Measurements from ENCODE around the gene VRK1.

VRK1 gene

DNA sequence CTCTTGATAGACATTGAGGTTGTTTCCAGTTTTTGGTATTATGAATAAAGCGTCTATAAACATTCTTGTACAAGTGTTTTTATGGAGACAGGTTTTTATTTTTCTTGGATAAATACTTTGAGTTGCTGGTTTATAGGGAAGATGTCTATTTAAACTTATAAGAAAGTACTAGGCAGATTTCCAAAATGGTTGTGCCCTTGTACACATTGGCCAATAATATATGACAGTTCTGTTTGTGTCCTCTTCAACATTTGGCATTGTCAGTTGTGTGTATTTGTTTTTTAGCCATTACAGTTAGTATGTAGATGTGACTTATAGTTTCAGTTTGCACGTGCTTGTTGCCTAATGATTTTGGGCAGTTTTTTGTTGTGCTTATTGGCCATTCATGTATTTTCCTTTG is 42.1 kb downstream of the VRK1 start:
- no peak overlapping the region for H3K27ac ChIP-seq
- TF ChIP-seq, protein P1, sequence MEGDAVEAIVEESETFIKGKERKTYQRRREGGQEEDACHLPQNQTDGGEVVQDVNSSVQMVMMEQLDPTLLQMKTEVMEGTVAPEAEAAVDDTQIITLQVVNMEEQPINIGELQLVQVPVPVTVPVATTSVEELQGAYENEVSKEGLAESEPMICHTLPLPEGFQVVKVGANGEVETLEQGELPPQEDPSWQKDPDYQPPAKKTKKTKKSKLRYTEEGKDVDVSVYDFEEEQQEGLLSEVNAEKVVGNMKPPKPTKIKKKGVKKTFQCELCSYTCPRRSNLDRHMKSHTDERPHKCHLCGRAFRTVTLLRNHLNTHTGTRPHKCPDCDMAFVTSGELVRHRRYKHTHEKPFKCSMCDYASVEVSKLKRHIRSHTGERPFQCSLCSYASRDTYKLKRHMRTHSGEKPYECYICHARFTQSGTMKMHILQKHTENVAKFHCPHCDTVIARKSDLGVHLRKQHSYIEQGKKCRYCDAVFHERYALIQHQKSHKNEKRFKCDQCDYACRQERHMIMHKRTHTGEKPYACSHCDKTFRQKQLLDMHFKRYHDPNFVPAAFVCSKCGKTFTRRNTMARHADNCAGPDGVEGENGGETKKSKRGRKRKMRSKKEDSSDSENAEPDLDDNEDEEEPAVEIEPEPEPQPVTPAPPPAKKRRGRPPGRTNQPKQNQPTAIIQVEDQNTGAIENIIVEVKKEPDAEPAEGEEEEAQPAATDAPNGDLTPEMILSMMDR (conservative IDR thresholded peaks at IDR 0.05): no peak

DNA sequence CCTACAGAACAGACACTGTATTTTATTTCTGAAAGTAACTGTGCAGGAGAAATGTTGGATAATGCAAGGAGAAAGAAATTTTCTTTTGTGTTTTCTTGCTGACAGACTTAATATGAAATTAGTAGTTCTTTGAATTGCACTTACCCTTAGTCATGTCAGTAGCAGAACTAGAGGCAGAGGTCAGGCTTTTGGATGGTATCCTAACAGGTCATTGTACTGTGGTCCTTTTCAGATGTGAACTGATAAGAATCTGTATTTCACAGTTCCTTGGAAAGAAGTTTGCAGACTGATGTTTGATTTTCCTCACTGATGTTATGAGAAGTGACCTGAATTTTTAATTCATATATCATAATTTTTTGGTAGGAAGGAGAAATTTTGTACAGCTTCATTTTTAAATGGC is 46.0 kb downstream of the VRK1 start:
- TF ChIP-seq, protein P1 (conservative IDR thresholded peaks at IDR 0.05): no peak
- H3K27ac ChIP-seq: no peak overlapping the region

DNA sequence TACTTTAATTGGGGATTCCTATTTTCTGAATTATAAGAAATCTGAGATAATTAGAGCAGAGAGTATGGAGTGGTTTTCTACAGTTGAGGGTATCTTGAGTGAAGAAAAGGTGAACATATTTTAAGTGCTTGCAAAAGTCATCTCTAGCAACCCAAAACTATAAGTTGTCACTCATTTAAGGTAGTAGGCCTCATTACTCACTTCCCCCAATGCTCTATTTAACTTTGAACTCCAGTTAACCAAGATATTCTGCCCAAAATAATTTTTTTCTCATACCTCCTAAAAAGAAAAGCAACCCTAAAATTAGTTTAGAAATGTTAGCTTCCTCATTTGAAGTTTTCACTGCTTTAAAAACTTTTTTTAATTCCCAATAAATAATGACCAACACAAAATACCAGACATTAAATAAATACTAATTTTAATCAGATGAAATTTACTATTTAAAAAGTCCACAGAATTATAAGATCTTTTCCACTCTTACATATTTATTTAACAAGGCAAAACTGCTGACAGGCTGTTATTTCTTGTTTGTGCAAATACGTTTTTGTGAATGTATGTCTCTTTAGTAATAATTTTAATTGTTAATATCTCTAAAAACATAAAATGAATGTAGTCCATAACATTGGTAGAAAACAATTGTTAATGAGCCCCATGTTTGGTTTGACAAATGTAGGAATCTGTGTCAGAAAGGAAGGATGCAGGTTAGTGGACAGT is 47.8 kb downstream of the VRK1 start:
- TF ChIP-seq, protein P1 (conservative IDR thresholded peaks at IDR 0.05): no peak
- H3K27ac ChIP-seq: no peak overlapping the region

DNA sequence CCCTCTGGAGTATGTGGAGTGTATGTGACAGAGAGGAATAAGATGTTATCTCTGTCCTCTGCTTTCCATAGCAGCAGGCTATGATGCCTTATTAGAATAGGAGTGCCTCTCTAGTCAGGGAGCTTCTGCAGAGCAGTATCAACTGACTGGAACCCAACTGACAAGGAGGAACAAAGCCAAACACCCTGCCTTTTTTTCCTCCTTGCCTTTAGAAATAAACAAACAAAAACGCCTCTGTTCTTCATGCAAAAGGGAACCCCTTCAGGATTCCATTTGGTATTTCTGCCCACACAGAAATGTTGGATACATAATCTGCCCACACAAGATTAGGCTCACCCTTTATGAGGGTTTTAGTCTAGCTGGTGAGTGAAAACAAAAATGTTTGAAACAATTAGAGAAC is 50.3 kb downstream of the VRK1 start:
- TF ChIP-seq, protein P1 (conservative IDR thresholded peaks at IDR 0.05): no peak
- no peak overlapping the region for H3K27ac ChIP-seq

DNA sequence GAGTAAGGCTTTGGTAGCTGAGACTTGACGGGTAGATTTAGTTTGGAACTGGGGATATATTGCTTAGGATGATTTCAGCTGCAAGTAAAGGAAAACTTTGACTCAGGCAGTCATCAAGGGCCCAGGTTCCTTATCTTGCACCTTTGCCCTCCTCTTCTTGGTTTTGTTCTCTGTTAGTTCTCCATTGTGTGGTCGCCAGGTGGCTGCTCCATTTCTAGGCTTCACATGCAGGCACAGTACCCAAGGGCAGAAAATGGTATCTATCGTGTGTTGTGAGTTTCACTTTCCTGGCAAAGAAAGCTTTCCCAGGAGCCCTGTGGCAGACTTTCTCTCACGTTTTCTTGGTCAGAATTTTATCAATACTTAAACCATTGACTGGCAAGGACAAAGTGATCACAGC is 50.8 kb downstream of the VRK1 start:
- TF ChIP-seq, protein P1 (conservative IDR thresholded peaks at IDR 0.05): no peak
- no peak overlapping the region for H3K27ac ChIP-seq

DNA sequence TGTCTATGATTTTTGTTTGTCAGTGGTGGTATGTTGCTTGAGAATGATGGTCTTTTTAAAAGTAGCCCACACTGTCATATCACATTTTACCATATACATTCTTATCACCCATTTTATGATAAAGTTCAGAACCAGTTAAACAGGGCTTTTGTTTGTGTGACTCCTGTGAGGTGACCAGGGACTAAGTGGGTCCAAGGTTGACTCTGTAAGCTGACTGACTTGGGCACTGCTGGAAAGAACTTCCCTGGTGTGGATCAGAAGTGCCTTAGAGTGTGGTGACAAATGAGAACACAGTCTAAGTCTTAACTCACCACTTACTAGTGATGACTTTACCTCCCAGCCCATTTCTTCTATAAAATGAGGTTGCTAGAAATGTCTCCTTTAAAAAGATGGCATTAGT is 52.6 kb downstream of the VRK1 start:
- no peak overlapping the region for H3K27ac ChIP-seq
- TF ChIP-seq, protein P1 (conservative IDR thresholded peaks at IDR 0.05): no peak

DNA sequence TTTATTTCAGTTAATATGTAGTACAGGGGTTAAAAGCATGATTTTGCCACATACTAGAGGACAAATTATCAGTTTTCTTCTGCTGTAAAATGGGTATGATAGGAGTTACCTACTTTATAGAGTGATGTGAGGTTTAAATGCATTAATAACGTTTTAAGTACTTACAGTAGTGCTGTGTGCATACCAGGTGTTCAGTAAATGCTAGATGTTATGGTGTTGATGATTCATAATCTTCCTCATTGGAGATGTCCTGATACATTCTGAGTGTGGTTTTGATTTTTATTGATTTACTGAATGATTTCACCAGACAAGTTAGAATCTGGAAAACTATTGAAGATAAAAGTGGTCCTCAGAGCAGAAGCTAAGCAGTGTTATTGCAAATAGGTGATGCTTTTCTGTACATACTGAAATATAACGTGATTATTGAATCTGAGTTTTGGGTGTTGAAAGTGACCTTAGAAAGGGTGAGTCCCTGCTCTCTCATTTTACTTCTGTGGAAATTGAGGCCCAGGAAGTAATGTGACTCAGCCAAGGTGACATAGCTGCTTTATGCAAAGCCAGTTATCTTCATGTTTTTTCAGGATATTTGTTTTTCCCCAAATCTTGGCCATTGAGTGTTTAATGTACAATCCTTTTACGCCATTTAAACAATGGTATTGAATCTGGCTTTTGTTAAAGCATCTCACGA is 54.7 kb downstream of the VRK1 start:
- TF ChIP-seq, protein P1 (conservative IDR thresholded peaks at IDR 0.05): no peak
- no peak overlapping the region for H3K27ac ChIP-seq

All from VCaP (cell line).